ENCODE measurements around the gene FSD2. TPM values are rescaled to one million over a fixed set of nuclear protein-coding genes. Genes with fewer than 3 reads are reported as not detected.

FSD2 gene
- total and polyA plus RNA-seq, 9 of the 15 experiments (the other 6 are each of a cell fraction or from before 2014, with no cell fraction given): 0.01 to 0.06 TPM; not detected in 7

DNA sequence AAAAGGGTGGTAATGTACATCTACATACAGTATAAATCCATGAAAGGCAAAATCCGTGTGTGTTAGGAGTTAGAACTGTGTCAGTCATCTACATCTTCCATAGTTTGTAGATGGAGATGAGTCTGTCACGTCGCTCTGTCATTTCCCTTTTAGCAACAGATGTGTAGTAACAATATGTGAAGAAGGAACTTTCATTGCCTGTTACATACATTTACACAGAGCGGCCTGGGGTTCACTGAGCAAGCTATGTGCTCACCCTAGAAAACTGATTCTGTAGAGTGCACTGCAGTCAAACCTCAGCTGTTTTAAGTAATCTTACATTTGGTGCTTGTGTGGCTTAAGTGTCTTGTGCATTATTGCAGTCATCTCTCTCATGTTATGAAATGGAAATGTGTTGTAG, 54.6 kb downstream of the FSD2 start:
- FAIRE-seq (no peak), ATAC-seq (no peak), DNase-seq (ENCODE audit: extremely low read depth in 1 of 4, low spot score in 3 of 4) (no peak)
- intact Hi-C loops (cut with micrococcal nuclease) (loop anchor here (2.0 kb wide), 1 partner anchor 59 kb away; no protein-coding TSS in a partner anchor), in situ Hi-C loops (cut with MboI) (no loop called here)
- Histone ChIP-seq H3K4me2 (ENCODE audit: insufficient read depth, low read length) (peak overlapping the region; percentile 99), H3K27ac (ENCODE audit: extremely low read depth, low read depth, low read length) (peak overlapping the region; percentile 96), H3K4me3 (peak overlapping the region; percentile 92), H3K79me2 (ENCODE audit: control insufficient read depth, insufficient read depth, low read length) (peaks cover 70% of the 10 kb centered on the region), H3K4me1 (replicated peaks in 1 of 2; ENCODE audit: control insufficient read depth in 2 of 2, insufficient read depth in 2 of 2, low read length in 2 of 2) (peaks cover 9 to 10% of the 10 kb centered on the region in 2 experiments; a peak in 4 of 5 replicates), H3K27me3 (ENCODE audit: control insufficient read depth in 2 of 2, insufficient read depth in 2 of 2, low read length in 2 of 2) (no peaks in the 10 kb centered on the region), H2AFZ (ENCODE audit: low read depth, low read length) (no peak overlapping the region; the same call in 1 of the 2 replicates), H3K9me3 (replicated peaks; ENCODE audit: control insufficient read depth, insufficient read depth, low read depth, low read length) (no peaks in the 10 kb centered on the region), H3K36me3 (ENCODE audit: control insufficient read depth, insufficient read depth, low read length) (peaks cover 57% of the 10 kb centered on the region), H3K9me1 (ENCODE audit: control insufficient read depth, insufficient read depth, low read length) (no peaks in the 10 kb centered on the region), H3K9ac (ENCODE audit: insufficient read depth in 1 of 2, low read depth in 2 of 2, low read length in 2 of 2) (peak overlapping the region; percentile 95 to 98), H4K20me1 (replicated peaks; ENCODE audit: control insufficient read depth, insufficient read depth, low read length) (peaks cover 3% of the 10 kb centered on the region; the same call in 1 of the 2 replicates)
- BruUV-seq (replicated peaks): no TSS peak
- CTCF ChIA-PET (ENCODE audit: low intra/inter-chr PET ratio): no interaction called here
- POLR2A ChIA-PET: interaction anchor here (0.6 to 3.6 kb wide), 11 partner anchors 10 to 211 kb away, joined by 3 to 37 read pairs (median 5); partner anchors contain the start of gene RPS17
- 0% methylated on average over 4 of the region's 4 CpGs for WGBS (ENCODE audit: insufficient coverage, low coverage, missing lambda C conversion rate)
- TF ChIP-seq MYNN (IDR thresholded peaks at IDR 0.05): no peak
- no peak for TF ChIP-seq MYNN (CRISPR knock-in tag; IDR thresholded peaks at IDR 0.05)
- TF ChIP-seq CHD1 (IDR thresholded peaks at IDR 0.05; ENCODE audit: low read length): peak; percentile 0

DNA sequence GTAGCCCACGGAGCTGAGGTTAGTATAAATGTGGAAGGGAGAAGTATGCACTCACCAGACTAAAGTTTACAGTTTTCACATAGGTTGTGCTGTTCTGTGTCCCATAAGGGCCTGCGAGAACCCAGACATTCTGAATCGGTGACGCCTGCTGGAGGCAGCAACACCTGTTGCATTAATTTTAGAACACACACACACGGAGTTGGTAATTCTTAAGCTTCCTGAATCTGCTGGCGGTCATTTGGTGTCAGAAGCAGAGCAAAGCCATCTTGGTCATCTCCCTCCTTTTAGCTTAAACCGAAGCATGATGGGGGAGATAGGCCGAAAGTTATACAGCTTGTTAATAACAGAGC, 55.1 kb downstream of the FSD2 start:
- CTCF ChIA-PET (ENCODE audit: low intra/inter-chr PET ratio): no interaction called here
- Histone ChIP-seq H3K4me1 (replicated peaks in 1 of 2; ENCODE audit: control insufficient read depth in 2 of 2, insufficient read depth in 2 of 2, low read length in 2 of 2) (peaks cover 9 to 10% of the 10 kb centered on the region in 2 experiments; a peak in 4 of 5 replicates), H3K9me3 (replicated peaks; ENCODE audit: control insufficient read depth, insufficient read depth, low read depth, low read length) (no peaks in the 10 kb centered on the region), H3K36me3 (ENCODE audit: control insufficient read depth, insufficient read depth, low read length) (peaks cover 52% of the 10 kb centered on the region), H3K9me1 (ENCODE audit: control insufficient read depth, insufficient read depth, low read length) (no peaks in the 10 kb centered on the region), H3K27ac (ENCODE audit: extremely low read depth, low read depth, low read length) (peak overlapping the region; percentile 96), H3K9ac (ENCODE audit: insufficient read depth in 1 of 2, low read depth in 2 of 2, low read length in 2 of 2) (peak overlapping the region; percentile 95 to 98), H3K4me3 (peak overlapping the region; percentile 92), H3K27me3 (ENCODE audit: control insufficient read depth in 2 of 2, insufficient read depth in 2 of 2, low read length in 2 of 2) (no peaks in the 10 kb centered on the region), H4K20me1 (replicated peaks; ENCODE audit: control insufficient read depth, insufficient read depth, low read length) (peaks cover 3% of the 10 kb centered on the region; the same call in 1 of the 2 replicates), H3K4me2 (ENCODE audit: insufficient read depth, low read length) (peak overlapping the region; percentile 99), H2AFZ (ENCODE audit: low read depth, low read length) (peak overlapping the region; percentile 92), H3K79me2 (ENCODE audit: control insufficient read depth, insufficient read depth, low read length) (peaks cover 65% of the 10 kb centered on the region)
- under 1% methylated on average over 8 of the region's 8 CpGs for WGBS (ENCODE audit: insufficient coverage, low coverage, missing lambda C conversion rate)
- in situ Hi-C loops (cut with MboI) (no loop called here), intact Hi-C loops (cut with micrococcal nuclease) (loop anchor here (2.0 kb wide), 1 partner anchor 60 kb away; no protein-coding TSS in a partner anchor)
- ATAC-seq (peak; percentile 22), FAIRE-seq (no peak), DNase-seq (ENCODE audit: extremely low read depth in 1 of 4, low spot score in 3 of 4) (peak in 3 of 4 experiments; percentile 23 to 42 (median 27))
- POLR2A ChIA-PET: interaction anchor here (0.6 to 3.6 kb wide), 20 partner anchors 10 to 211 kb away, joined by 3 to 37 read pairs (median 4); partner anchors contain the start of gene RPS17
- BruUV-seq (replicated peaks): TSS peak; percentile 69
- TF ChIP-seq FOS (IDR thresholded peaks at IDR 0.05; ENCODE audit: extremely low read depth, insufficient read length) (no peak), BRF1 (IDR thresholded peaks at IDR 0.05; ENCODE audit: borderline replicate concordance, extremely low read depth, insufficient read length) (no peak), C11orf30 (IDR thresholded peaks at IDR 0.05; ENCODE audit: low read depth) (no peak), MCM7 (IDR thresholded peaks at IDR 0.05) (no peak), HDAC2 (IDR thresholded peaks at IDR 0.05) (0 out of 2 replicates have a peak, but pooled peaks have one; percentile 1)
- TF ChIP-seq, protein P1, sequence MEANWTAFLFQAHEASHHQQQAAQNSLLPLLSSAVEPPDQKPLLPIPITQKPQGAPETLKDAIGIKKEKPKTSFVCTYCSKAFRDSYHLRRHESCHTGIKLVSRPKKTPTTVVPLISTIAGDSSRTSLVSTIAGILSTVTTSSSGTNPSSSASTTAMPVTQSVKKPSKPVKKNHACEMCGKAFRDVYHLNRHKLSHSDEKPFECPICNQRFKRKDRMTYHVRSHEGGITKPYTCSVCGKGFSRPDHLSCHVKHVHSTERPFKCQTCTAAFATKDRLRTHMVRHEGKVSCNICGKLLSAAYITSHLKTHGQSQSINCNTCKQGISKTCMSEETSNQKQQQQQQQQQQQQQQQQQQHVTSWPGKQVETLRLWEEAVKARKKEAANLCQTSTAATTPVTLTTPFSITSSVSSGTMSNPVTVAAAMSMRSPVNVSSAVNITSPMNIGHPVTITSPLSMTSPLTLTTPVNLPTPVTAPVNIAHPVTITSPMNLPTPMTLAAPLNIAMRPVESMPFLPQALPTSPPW (CRISPR knock-in tag; IDR thresholded peaks at IDR 0.05): peak; percentile 4; the same call in 1 of the 2 replicates
- TF ChIP-seq, protein P2, sequence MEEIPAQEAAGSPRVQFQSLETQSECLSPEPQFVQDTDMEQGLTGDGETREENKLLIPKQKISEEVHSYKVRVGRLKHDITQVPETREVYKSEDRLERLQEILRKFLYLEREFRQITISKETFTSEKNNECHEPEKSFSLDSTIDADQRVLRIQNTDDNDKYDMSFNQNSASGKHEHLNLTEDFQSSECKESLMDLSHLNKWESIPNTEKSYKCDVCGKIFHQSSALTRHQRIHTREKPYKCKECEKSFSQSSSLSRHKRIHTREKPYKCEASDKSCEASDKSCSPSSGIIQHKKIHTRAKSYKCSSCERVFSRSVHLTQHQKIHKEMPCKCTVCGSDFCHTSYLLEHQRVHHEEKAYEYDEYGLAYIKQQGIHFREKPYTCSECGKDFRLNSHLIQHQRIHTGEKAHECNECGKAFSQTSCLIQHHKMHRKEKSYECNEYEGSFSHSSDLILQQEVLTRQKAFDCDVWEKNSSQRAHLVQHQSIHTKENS (CRISPR knock-in tag; IDR thresholded peaks at IDR 0.05): no peak
- TF ChIP-seq, protein P3, sequence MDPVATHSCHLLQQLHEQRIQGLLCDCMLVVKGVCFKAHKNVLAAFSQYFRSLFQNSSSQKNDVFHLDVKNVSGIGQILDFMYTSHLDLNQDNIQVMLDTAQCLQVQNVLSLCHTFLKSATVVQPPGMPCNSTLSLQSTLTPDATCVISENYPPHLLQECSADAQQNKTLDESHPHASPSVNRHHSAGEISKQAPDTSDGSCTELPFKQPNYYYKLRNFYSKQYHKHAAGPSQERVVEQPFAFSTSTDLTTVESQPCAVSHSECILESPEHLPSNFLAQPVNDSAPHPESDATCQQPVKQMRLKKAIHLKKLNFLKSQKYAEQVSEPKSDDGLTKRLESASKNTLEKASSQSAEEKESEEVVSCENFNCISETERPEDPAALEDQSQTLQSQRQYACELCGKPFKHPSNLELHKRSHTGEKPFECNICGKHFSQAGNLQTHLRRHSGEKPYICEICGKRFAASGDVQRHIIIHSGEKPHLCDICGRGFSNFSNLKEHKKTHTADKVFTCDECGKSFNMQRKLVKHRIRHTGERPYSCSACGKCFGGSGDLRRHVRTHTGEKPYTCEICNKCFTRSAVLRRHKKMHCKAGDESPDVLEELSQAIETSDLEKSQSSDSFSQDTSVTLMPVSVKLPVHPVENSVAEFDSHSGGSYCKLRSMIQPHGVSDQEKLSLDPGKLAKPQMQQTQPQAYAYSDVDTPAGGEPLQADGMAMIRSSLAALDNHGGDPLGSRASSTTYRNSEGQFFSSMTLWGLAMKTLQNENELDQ (CRISPR knock-in tag; IDR thresholded peaks at IDR 0.05; ENCODE audit: borderline replicate concordance): peak; percentile 84
